DND-41 (cell line): ENCODE results near the gene GPT2.

ENCODE experiments used
- EZH2 ChIP-seq: IDR thresholded peaks from 3 replicates; pipeline ENCODE4 v1.6.1; 2012; ENCODE audit warnings: borderline replicate concordance, low read depth, mild to moderate bottlenecking, moderate library complexity, low read length, inconsistent platforms; ENCODE audit not compliant: severe bottlenecking
- TF ChIP-seq, protein P1 (sequence below): IDR thresholded peaks from 2 replicates; pipeline ENCODE4 v1.5.1; 2012; ENCODE audit warnings: borderline replicate concordance, low read length, moderate library complexity, mild to moderate bottlenecking; ENCODE audit not compliant: poor library complexity, severe bottlenecking; ENCODE audit errors: extremely low read depth

GRCh38 chr16:46875243-46875642 lies 8.9 kb upstream of the GPT2 start:
- TF ChIP-seq, protein P1, sequence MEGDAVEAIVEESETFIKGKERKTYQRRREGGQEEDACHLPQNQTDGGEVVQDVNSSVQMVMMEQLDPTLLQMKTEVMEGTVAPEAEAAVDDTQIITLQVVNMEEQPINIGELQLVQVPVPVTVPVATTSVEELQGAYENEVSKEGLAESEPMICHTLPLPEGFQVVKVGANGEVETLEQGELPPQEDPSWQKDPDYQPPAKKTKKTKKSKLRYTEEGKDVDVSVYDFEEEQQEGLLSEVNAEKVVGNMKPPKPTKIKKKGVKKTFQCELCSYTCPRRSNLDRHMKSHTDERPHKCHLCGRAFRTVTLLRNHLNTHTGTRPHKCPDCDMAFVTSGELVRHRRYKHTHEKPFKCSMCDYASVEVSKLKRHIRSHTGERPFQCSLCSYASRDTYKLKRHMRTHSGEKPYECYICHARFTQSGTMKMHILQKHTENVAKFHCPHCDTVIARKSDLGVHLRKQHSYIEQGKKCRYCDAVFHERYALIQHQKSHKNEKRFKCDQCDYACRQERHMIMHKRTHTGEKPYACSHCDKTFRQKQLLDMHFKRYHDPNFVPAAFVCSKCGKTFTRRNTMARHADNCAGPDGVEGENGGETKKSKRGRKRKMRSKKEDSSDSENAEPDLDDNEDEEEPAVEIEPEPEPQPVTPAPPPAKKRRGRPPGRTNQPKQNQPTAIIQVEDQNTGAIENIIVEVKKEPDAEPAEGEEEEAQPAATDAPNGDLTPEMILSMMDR = no peak
- no peak for TF ChIP-seq EZH2
